ENCODE results near the gene RPL41. TPM values are rescaled to one million over a fixed set of nuclear protein-coding genes. Genes with fewer than 3 reads are reported as not detected.
A peak's percentile ranks its signal among the peaks of the same experiment; 100 is the strongest.

The RPL41 gene
- total and polyA plus RNA-seq, 9 of the 15 experiments (the other 6 are each of a cell fraction or from before 2014, with no cell fraction given), result 3,403 to 11,276 (median 5,604) TPM

DNA sequence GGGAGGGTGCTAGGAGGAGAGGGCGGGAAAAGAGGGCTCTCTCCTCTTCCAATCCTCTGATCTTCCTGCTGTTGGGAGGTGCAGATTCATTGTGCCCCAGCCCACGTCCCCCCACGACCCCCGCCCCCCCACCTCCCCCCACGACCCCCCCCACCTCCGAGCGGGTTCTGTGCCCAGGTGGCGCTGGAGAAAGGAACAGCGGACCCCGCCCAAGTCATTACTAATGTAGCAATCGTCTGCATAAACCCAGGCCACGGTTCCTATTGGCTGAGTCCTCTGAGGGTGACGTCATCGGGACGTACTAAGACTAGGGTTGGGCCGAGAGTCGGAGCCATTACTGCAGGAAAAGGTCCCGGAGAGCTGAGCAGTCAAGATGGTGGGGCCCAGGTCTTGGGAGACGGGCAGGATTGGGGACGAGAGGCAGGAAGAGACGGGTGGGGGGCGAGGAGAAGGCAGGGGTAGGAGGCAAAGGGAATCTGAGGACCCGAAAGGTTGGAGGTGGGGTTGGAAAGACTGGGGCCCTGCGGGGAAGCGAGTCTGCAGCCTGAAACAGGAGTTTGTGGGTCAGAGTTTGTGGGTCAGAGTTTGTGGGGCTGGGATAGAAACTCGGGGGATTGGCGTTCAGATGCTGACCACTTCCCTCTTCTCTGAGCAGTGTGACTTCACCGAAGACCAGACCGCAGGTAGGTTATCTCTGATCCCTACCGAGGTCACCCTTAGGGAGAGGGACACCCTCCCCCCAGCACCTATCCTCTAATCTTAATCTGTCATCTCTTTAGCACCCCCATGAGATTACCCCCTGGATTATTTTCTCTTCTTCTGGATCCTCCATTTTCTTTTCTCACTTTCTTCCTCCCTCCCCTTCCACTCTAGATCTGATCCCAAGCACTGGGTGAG, 41.8 kb downstream of the RPL41 start, which contains the start of gene MYL6 (continued):
- TF ChIP-seq, protein P1, sequence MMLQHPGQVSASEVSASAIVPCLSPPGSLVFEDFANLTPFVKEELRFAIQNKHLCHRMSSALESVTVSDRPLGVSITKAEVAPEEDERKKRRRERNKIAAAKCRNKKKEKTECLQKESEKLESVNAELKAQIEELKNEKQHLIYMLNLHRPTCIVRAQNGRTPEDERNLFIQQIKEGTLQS (IDR thresholded peaks at IDR 0.05), result peak; percentile 100
- TF ChIP-seq, protein P1 (CRISPR knock-in tag; conservative IDR thresholded peaks at IDR 0.05), result peak; percentile 89; the same call in 1 of the 2 replicates
- TF ChIP-seq BHLHE40 (IDR thresholded peaks at IDR 0.05; ENCODE audit: low read length) (0 out of 2 replicates have a peak, but pooled peaks have one; percentile 8), KAT8 (IDR thresholded peaks at IDR 0.05; ENCODE audit: low read depth) (peak; percentile 82), NKRF (IDR thresholded peaks at IDR 0.05; ENCODE audit: borderline replicate concordance) (peak; percentile 58), EGR1 (conservative IDR thresholded peaks at IDR 0.05) (no peak), NCOR1 (IDR thresholded peaks at IDR 0.05) (peak; percentile 52; the same call in 1 of the 2 replicates), ZNF3 (CRISPR knock-in tag; IDR thresholded peaks at IDR 0.05) (peak; percentile 55), MGA (IDR thresholded peaks at IDR 0.05) (no peak), HCFC1 (IDR thresholded peaks at IDR 0.05; ENCODE audit: low read depth, low read length) (peak; percentile 13; the same call in 1 of the 2 replicates), XRCC4 (IDR thresholded peaks at IDR 0.05; ENCODE audit: extremely low read depth, insufficient read depth, insufficient read length) (no peak), ZNF408 (CRISPR knock-in tag; IDR thresholded peaks at IDR 0.05; ENCODE audit: low read depth) (no peak), SAFB2 (IDR thresholded peaks at IDR 0.05; ENCODE audit: borderline replicate concordance, low read depth, low read length, severe bottlenecking) (no peak)

Data from K562 (cell line).